ENCODE results near the gene PFN2.

- TF ChIP-seq EZH2 (IDR thresholded peaks at IDR 0.05; ENCODE audit: borderline replicate concordance, low read depth, low read length, severe bottlenecking): no peak
- TF ChIP-seq, protein P1, sequence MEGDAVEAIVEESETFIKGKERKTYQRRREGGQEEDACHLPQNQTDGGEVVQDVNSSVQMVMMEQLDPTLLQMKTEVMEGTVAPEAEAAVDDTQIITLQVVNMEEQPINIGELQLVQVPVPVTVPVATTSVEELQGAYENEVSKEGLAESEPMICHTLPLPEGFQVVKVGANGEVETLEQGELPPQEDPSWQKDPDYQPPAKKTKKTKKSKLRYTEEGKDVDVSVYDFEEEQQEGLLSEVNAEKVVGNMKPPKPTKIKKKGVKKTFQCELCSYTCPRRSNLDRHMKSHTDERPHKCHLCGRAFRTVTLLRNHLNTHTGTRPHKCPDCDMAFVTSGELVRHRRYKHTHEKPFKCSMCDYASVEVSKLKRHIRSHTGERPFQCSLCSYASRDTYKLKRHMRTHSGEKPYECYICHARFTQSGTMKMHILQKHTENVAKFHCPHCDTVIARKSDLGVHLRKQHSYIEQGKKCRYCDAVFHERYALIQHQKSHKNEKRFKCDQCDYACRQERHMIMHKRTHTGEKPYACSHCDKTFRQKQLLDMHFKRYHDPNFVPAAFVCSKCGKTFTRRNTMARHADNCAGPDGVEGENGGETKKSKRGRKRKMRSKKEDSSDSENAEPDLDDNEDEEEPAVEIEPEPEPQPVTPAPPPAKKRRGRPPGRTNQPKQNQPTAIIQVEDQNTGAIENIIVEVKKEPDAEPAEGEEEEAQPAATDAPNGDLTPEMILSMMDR (IDR thresholded peaks at IDR 0.05; ENCODE audit: borderline replicate concordance, extremely low read depth, low read length, poor library complexity, severe bottlenecking): no peak
Observed at GRCh38 chr3:149970716-149971402, at the start of gene PFN2.
